GM18951 (cell line): ENCODE measurements around the gene FABP6.
"Not testable (repeated sequence)": the region's sequence is repeated elsewhere in the genome, so short reads cannot be mapped to it uniquely, and the experiment has no call there.

Experiments
- POLR2A ChIP-seq: IDR thresholded peaks from 4 replicates; pipeline ENCODE4 v1.6.1; 2011; ENCODE audit warnings: mild to moderate bottlenecking; ENCODE audit not compliant: insufficient read length, insufficient read depth; ENCODE audit errors: extremely low read depth
- in situ Hi-C: fragments of 300-500 bp; cut with MboI; formaldehyde crosslinking; loops from one replicate; pipeline ENCODE4 v1.12.0; 2022; ENCODE audit warnings: low sequenced_read_pairs, mixed read lengths, inconsistent platforms; ENCODE audit not compliant: unreplicated experiment

The FABP6 gene

GRCh38 chr5:160229190-160229742 is at the start of gene FABP6:
FABP6 (plus strand) TSS chr5:160229506; CDS start chr5:160229558, 52 bp downstream.
- in situ Hi-C loops: no loop called here
- no peak for TF ChIP-seq POLR2A

DNA sequence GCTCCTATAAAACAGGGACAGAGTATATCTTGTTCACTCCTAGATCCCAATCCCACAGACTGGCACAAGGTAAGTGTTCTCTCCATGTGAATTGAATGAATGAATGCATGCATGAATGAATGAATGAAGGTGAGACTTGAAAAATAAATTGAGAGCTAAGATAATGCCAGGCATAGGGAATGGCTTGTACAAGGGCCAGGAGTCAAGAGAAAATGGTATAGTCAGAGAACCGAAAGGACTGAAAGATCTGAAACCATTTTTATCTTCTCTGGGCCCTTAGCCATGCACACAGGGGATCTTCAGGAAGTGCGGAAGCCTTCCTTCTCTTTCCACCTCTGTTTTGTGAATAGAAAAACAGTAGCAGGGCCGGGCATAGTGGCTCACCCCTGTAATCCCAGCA is 48.4 kb upstream of the FABP6 start:
- no peak for TF ChIP-seq POLR2A
- in situ Hi-C loops: no loop called here

GRCh38 chr5:160181965-160182622 is 47.2 kb upstream of the FABP6 start:
- TF ChIP-seq POLR2A: no peak
- in situ Hi-C loops: no loop called here

GRCh38 chr5:160183075-160183474 is 46.2 kb upstream of the FABP6 start:
- in situ Hi-C loops: no loop called here
- TF ChIP-seq POLR2A: no peak

GRCh38 chr5:160185626-160186360 is 43.5 kb upstream of the FABP6 start:
- no peak for TF ChIP-seq POLR2A
- in situ Hi-C loops: no loop called here

- no peak for TF ChIP-seq POLR2A
- in situ Hi-C loops: no loop called here
Measured at GRCh38 chr5:160186480-160186879, 42.8 kb upstream of the FABP6 start.

DNA sequence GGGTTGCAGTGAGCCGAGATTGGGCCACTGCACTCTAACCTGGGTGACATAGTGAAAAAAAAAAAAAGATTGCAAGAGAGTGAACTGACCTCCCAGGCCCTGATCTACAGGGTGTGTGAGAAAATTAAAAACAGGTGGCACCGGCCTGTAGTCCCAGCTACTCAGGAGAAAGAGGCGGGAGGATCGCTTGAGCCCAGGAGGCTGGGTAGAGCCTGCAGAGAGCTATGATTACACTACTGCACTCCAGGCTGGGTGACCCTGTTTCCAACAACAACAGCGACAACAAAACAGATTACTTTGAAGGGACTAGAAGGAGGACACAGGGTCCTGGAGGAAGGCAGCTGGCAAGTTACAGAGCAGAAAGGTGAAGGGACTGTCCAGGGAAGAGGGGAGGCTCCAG is 42.2 kb upstream of the FABP6 start:
- no peak for TF ChIP-seq POLR2A
- in situ Hi-C loops: no loop called here

GRCh38 chr5:160188141-160189015 is 40.9 kb upstream of the FABP6 start:
- in situ Hi-C loops: no loop called here
- no peak for TF ChIP-seq POLR2A

DNA sequence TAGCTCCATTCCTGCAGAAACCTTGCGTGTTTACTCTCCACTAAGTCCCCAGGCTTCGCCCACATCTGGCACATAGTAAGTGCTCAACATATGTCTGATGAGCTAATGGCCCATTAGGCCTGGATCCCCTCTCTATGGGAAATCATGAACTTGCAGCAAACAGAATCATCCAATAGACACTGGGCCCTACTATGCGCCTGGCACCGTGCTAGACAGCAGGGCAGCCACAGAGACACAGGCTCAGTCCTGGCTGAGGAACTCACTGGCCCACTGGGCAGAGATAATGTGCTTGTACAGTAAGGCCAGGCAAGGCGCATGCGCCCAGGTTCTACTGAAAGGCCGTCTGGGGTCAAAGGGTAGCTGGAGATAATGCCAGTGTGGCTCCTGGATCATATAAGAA is 36.9 kb upstream of the FABP6 start:
- in situ Hi-C loops: no loop called here
- TF ChIP-seq POLR2A: no peak

DNA sequence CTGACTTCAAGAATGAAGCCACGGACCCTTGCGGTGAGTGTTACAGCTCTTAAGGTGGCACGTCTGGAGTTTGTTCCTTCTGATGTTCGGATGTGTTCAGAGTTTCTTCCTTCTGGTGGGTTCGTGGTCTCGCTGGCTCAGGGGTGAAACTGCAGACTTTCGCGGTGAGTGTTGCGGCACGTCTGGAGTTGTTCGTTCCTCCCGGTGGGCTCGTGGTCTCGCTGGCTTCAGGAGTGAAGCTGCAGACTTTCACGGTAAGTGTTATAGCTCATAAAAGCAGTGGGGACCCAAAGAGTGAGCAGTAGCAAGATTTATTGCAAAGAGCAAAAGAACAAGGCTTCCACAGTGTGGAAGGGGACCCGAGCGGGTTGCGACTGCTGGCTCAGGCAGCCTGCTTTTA is 36.2 kb upstream of the FABP6 start:
- in situ Hi-C loops: not testable (repeated sequence)

- in situ Hi-C loops: not testable (repeated sequence)
Measured at GRCh38 chr5:160193790-160194189, 35.5 kb upstream of the FABP6 start.

DNA sequence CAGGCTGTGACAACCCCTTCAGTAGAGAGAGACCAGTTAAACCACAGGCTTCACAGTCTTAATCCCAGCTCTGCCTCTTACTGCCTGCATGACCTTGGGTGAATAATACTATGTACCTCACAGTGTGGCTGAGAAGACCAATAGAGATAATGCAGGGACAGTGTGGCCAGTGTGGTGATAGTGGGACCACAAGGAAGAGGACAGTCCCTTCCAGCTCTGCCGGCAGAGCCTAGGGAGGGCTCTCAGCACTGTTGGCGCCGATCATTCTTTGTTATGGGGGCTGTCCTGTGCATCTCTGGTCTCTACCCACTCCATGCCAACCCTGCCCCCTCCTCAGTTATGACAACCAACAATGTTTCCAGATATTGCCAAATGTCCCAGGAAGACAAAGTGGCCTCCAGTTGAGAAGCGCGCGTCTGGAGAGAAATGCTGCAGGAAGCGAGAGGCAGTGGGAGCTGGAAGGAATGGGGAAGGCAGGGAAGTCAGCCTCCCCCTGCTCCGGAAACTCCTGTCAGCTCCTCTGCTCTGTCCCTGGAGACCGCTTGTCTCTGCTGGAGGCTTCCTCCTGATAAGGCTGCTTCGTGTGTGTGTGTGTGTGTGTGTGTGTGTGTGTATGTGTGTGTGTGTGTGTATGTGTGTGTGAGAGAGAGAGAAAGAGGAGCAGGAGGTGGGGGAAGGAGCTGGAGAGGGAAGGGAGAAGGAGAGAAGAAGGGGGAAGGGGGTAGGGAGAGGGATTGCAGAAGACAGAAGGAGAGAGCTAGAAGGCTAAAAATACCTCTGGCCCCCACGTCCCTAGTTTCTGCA is 31.8 kb upstream of the FABP6 start:
- no peak for TF ChIP-seq POLR2A
- in situ Hi-C loops: no loop called here

DNA sequence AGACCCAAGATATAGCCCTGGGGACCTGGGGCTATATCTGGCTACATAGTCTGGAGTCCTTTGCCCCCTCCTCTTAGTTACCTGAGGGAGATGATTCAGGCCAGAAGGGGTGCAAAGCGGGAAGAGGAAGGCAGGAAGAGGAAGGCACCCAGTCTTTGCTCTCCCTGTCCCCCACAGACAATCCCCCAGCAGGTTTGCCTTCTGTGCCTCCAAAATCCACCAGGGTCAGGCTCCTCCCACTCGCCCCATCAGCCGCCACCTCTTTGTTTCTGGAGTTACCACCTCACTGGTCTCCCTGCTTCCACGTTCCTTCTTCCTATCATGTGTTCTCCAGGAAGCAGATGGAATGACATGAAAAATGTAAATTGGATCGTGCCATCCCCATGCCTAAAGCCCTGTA is 31.2 kb upstream of the FABP6 start:
- TF ChIP-seq POLR2A: no peak
- in situ Hi-C loops: no loop called here
